Sciatic nerve (tissue), 2 donors: ENCODE results near the gene SHMT2. TPM values are rescaled to one million over a fixed set of nuclear protein-coding genes. Genes with fewer than 3 reads are reported as not detected.
A peak's percentile ranks its signal among the peaks of the same experiment; 100 is the strongest.

ENCODE experiments used
- ATAC-seq: fragments of 200-7000 bp; cut with Tn5 transposase; one replicate; pipeline ENCODE4 v1.9.1; 2020; ENCODE audit warnings: mild to moderate bottlenecking, moderate library complexity
- DNase-seq: peaks from one replicate; pipeline ENCODE4 v3.0.0-alpha.2; 2020; ENCODE audit warnings: low spot score
- intact Hi-C: fragments of 100-400 bp; cut with DNase I; formaldehyde crosslinking; loops from one replicate; pipeline ENCODE4 v1.14.2; 2022
- total RNA-seq: library from RNA; stranded (reverse); fragmentation: NEBNext Ultra II Directional; extraction: Animal tissue kit (Norgen Biotek cat#: 25700); gene quantifications from one replicate; pipeline ENCODE4 v1.2.1, GENCODE V29; 2021
- donor health status: DM: no; HTN: no; CAD: no.
- donor health status: DM: no; HTN: no; CAD: no.

The SHMT2 gene
- total RNA-seq, 1 donor from 2014 or later: 41.9 TPM

- intact Hi-C loops: no loop called here
- DNase-seq (peak; percentile 79), ATAC-seq (peak; percentile 42)
Observed at GRCh38 chr12:57235017-57235727, 5.7 kb downstream of the SHMT2 start.

GRCh38 chr12:57235728-57236131 is 6.2 kb downstream of the SHMT2 start:
- DNase-seq: no peak
- no peak for ATAC-seq
- intact Hi-C loops: no loop called here

- DNase-seq (no peak), ATAC-seq (no peak)
- intact Hi-C loops: no loop called here
Observed at GRCh38 chr12:57236201-57236924, 6.9 kb downstream of the SHMT2 start.

GRCh38 chr12:57236925-57237595 is 7.5 kb downstream of the SHMT2 start:
- DNase-seq (no peak), ATAC-seq (no peak)
- intact Hi-C loops: no loop called here

GRCh38 chr12:57237596-57237931 is 8.1 kb downstream of the SHMT2 start:
- ATAC-seq: no peak
- intact Hi-C loops: no loop called here
- no peak for DNase-seq

DNA sequence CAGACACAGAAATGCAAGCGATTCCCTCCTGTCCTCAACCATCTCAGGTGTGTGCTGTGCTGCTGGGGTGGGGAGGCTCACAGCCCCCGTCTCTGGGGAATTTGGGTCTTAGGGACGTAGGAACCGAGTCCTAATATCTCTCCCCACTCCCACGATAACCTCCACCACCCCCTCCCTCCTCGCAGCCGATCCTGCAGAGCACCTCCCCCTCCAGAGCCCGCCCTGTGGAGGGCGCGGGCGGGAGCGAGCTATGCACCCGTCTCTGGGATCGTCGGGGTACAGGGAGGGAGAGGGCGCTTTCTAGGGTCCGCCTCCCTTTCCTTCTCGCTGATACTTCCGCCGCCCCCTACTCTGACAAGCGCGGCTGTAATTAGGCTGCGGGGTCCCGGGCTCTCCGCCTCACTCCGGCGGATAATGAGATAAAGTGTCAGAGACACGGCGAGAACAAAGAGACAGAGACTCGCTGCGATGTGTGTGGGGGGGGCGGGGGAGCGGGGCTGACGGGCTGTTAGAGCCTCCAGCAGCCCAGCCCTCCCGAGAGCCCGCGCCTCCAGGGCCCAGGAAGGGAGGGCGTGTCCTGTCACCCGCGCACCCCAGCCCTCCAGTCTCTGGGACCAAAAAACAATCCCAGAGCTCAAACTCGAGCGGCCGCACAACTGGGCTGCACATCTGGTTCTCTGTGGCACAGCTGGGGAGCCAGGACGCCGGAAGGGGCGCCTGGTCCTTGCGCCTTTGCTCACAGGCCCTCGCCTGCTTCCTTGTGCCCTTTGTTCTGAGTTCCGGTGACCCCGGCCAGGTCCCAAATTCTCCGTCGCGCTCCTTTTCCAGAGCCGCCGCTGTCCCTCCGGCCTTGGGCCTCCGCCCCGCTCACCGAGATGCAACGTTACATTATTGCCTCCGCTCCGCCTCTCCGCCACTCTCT is 8.7 kb downstream of the SHMT2 start:
- DNase-seq (no peak), ATAC-seq (peak; percentile 0)
- intact Hi-C loops: no loop called here

DNA sequence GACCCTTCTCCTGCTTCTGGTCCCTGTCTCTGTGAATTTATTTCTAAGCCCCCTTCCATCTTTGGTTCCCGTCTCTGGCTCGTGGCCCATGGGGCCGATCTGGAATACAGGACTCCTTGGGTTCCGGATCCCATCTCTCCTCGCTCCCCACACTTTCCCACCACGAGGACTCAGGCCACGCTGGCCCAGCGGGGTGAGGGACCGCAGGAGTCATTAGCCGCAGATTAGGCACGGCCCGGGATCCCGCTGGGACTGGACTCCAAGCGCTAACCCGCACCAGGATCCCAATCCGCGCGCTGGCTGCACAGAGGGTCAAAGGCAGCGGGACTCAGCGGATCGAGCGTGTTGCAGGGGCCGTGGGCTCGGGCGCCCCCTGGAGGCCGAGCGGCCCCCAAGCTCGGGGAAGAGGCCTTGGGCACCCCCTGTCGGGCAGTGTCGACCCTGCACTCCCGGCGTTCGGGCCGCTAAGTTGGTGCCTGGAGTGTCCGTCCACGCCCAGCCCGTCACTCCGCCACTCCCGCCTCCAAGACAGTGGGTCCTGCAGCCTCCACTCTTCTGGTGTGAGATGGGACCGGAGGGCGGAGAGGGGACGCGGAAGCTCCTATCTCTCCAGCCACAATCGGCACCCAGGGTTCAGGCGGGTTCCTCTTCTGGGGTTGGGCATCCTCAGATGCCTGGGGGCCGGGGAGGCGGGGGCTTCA is 9.5 kb downstream of the SHMT2 start:
- ATAC-seq: peak; percentile 83
- DNase-seq: peak; percentile 92
- intact Hi-C loops: no loop called here

- intact Hi-C loops: no loop called here
- ATAC-seq (no peak), DNase-seq (no peak)
Observed at GRCh38 chr12:57239587-57240065, 10.1 kb downstream of the SHMT2 start.

DNA sequence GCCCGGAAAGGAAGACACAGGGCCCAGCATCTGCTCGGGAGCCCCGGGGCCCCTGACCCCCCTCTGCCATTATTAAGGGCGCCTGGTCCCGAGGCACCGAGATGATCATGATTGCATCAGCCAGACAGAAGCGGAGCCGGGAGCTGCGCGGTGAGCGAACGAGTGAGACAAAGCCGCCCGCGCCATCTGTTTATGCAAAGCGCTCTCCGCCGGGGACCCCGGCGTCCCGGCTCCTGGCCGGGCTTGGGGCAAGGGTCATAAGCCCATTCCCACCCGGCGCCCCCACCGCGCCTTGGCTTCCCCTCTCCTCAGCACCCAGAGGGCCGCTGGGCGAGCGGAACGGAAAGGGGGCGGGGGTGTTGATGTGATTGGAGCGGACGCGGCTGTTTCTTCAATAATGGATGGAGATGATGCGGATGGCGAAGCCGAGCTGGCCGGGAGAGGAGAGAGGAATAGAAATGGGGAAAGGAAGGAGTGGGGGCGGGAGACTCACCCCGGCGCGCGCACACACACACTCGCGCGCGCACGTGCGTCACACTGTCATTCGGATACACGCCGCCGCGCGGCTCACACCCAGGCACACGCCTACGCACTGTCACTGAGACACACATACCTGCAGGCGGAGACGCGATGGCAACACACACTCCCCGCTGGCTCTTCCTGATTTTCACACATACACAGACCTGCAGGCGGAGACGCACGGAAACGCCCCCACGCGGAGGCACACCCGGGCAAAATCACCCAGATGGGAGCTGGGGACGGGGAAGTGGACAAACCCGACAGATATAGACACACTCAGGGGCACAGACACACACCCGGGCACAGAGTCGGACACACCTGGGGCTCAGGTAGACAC is 10.8 kb downstream of the SHMT2 start:
- ATAC-seq: peak; percentile 4
- DNase-seq: no peak
- intact Hi-C loops: no loop called here

DNA sequence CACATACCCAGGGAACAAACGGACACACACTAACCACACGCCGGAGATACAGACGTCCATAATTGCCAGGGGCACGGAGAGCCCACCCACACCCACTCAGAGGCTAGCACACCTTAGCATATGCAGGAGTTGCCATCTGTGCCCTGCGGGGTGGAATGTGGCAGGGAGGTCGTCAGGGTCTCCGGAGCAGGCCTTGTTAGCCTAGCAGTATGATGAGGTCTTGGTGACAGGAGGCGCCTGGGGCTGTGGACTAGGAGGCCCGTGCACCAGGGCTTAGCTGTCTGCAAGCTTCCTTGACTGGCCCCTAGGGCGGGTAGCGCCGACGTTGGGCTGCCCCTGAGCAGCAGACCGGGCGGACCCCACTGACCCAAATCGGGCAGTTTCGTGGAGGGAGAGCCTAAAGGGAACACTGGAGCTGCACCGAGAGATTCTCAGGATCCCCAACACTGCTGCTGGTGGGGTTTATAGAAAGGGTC is 11.5 kb downstream of the SHMT2 start:
- ATAC-seq (no peak), DNase-seq (no peak)
- intact Hi-C loops: no loop called here

- intact Hi-C loops: no loop called here
- DNase-seq (no peak), ATAC-seq (no peak)
Observed at GRCh38 chr12:57241402-57242310, 12.1 kb downstream of the SHMT2 start.

GRCh38 chr12:57242329-57242690 is 12.8 kb downstream of the SHMT2 start:
- DNase-seq: no peak
- intact Hi-C loops: no loop called here

GRCh38 chr12:57242691-57243454 is 13.4 kb downstream of the SHMT2 start:
- no peak for ATAC-seq
- intact Hi-C loops: no loop called here
- DNase-seq: peak; percentile 78

More at GRCh38 chr12:57242329-57242690, 12.8 kb downstream of the SHMT2 start:
- no peak for ATAC-seq

DNA sequence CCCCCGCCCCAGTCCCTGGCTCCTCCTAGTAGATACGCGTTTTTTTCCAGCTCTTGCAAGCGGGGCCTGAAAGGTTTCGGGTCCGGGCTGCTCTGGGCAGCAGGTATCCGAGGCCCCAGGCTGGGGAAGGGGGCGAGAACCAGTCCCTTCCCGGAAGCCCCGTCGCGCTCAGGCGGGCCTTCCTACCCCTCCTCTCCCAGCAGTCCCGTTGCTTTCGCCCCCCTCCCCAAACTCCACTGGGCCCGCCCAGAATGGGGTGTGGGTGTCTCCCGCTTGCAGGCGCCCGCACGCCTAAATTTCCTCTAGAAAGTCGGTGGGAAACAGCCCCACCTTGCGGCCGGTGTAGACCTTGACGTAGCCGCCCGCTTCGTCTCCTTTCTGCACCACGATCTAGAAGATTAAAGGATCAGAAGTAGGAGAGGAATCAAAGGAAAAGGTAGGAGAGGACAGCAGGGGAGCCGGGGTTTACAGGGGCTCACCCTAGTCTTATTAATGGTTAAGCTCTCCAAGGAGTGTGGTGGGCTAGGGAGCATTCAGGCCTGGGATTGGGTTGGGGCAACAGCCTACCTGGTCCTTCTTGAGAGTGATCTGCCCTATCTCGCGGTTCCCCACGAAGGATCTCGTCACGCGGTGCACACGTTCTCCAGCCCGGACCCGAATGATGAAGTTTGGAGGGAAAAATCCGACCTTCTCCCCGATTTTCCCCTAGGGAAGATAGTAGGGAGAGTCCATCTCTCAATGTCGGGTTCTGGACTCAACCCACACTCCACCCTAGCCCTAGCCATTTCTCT is 14.2 kb downstream of the SHMT2 start:
- intact Hi-C loops: no loop called here
- peak; percentile 91 for DNase-seq
- peak; percentile 29 for ATAC-seq

DNA sequence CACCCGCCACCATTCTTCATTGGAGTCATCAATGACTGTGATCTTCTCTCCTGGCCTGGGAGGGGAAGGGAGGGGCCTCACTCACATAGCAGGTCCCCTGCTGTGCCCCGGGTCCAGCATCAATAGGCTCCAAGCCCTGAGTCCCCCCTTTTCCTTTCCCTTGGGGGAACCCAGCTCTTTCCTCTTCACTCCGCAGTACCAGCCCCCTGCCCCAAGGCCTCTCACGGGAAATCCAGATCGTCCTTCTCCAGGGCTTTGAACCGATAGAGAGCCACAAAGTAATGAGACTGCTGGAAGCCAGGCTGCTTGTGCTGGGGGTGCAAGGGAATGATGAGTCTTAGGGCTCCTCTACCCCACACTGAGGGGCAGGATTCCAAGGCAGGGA is 14.8 kb downstream of the SHMT2 start:
- intact Hi-C loops: no loop called here
- ATAC-seq: no peak
- peak; percentile 54 for DNase-seq
